HG03135 (cell line): ENCODE measurements around the gene IL21R.
"Not testable (repeated sequence)": the region's sequence is repeated elsewhere in the genome, so short reads cannot be mapped to it uniquely, and the experiment has no call there.

Source experiments
- ATAC-seq: cut with Tn5 transposase; IDR thresholded peaks from one replicate; pipeline ENCODE4 v1.9.1; 2021; ENCODE audit warnings: mild to moderate bottlenecking, moderate library complexity; ENCODE audit not compliant: unreplicated experiment

Gene IL21R

DNA sequence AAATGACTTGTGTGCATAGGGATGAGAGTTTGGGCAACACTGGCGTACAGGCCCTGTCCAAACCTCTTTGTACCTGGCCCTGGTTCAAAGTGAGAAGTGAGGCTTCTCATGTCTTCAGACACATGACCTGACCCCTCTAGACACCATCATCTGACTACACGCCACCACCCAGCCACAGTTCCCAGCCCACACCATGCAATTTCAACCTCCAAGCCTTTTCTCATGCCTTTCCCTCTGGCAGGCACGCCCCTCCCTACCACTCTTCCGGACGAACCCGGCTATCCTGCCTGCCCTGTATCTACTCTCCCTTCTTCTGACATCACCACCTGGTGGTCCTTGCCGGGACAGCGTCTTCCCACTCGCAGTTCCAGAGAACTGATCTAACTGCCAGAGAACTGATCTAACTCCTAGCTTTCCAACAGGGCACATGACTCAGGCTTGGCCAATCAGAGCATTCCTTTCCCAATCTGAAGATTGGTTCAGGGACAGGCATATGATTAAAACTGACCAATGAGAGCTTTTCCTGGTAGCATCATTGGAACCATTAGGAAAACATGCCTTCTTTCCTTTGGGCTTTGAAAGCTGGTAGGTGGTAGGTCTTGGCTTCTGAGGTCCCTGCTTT is 27.1 kb upstream of the IL21R start:
- peak; percentile 45 for ATAC-seq

DNA sequence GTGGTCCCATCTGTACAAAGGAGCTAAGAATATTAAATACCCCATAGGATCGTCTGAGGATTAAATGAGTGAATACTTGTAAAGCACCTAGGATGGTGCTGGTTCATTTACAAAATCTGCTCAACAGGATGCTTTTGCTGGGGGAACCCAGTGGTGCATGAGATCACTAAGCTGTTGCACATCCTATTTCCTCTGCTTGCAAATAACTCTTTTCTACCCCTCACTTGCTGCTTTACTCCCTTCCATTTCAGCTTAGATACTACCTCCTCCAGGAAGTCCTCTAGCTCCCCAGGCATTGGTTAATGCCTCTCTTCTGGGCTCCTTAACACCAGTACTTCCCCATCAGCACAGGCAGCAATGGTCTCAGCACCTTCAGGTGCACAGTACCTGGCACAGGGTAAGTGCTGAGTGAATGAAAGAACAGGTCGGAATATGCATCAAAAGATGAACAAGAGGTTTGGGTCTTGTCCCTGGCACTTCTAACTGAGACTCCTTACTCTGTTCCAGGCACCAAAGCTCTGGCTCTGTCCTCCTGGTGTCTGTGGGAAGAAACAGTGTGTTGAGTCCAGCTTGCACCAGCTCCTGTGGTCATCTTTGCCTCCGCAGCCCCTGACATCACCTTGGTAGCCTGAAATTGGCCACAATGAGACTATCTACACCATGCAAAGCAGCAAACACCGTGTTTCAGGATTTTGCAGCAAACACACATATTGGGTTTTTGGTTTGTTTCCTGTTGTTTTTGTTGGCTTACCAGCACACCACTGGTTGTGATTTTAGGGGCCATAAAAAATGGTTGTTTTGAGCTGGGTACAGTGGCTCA is 24.1 kb upstream of the IL21R start:
- no peak for ATAC-seq

DNA sequence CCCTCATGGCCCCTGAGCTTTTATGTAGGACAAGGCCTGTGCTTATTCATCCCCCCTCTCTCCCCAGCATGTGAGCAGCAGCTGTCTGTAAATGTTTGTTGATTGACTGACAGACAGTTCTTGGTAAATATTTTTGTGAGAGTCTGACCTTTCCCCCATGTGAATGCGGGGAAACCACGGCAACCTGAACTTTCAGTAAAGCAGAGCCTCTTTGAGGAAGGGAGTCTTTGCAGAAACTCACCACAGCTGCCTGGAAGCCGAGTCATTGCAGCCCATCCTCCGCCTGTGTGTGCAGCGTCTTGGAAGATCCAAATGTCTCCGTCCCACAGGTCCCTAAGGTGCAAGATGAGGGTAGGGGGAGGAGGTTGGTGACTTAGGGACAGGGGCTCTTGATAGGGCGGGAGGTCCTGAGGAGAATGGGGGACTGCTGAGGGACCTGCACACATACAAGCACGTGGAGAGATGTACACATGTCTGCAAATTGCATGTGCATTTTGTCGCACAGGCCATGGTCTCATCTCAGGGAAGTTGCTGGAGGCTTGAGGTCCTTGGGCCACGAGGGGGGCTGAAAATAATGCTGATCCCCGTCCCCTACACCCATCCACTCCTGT is 23.0 kb upstream of the IL21R start:
- no peak for ATAC-seq

DNA sequence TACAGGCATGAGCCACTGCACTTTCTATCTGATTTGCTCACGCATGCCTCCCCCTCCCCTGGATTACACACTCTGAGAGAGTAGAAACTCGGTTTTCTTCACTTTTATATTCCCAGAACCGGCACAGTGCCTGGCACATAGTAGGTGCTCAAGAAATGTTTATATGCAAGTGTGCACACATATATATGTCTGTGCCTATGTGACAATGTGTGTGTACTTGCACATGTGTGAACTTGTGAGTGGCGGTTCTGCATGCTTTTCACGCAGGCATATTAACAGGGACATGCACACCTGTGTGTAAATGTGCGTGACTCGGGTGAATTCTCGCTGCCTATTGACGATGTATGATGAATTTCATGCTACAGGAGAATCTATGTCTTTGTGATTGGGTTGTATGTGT is 22.1 kb upstream of the IL21R start:
- ATAC-seq, result no peak

DNA sequence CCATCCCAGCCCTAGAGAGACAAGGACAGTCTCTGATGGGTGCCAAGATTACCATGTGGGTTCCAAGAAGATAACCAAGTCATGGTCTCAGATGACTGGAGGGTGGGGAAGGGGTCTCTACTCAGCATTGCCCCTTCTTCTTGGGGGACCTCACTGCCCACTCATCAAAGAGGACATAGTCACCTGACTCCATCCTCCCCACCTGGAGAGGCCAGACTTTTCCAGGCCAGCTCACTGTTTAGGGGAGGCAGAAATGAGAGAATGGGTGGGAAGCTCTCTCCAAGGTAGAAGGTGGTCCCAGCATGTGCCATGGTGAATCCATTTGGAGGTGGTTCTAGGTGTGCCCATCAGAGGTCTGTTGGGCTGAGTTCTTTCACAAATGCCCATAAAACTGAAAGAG is 20.7 kb upstream of the IL21R start:
- ATAC-seq, result no peak

DNA sequence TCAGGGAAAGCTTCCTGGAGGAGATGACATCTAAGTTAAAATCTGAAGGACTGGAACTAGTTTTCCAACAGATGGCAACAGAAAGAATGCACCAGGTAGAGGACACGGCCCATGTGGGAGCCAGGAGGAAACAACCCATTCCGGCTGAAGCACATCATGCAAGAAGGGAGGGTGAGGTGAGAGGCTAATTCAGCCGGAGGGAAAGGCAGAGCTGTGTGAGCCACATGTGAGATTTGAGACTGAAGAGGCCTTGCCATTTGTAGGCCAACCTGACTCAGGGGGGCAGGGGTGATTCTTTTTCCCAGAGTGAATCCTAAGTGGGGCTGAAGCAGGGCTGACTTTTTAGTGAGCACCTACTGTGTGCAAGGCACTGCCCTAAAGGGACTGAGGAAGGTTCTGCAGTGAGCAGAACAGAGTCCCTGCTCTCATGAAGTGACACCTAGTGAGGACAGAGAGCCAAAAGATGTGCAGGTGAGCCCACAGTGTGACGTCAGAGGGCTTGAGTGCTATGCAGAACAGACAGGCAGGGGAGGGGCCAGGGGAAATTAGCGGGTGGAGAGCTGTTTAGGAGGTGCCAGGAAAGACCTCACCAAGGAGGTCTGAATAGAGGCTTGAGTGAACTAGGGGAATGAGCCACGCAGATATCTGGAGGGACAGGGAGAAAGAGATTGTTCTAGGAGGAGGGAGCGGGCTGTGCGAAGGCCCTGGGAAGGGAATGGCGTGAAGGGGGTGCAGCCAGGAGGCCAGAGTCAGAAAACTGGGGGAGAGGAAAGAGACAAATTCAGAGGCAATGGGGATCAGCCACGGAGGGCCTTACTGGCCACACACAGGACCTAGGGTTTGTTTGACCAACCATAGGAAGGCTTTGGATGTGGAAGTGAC is 19.8 kb upstream of the IL21R start:
- no peak for ATAC-seq

DNA sequence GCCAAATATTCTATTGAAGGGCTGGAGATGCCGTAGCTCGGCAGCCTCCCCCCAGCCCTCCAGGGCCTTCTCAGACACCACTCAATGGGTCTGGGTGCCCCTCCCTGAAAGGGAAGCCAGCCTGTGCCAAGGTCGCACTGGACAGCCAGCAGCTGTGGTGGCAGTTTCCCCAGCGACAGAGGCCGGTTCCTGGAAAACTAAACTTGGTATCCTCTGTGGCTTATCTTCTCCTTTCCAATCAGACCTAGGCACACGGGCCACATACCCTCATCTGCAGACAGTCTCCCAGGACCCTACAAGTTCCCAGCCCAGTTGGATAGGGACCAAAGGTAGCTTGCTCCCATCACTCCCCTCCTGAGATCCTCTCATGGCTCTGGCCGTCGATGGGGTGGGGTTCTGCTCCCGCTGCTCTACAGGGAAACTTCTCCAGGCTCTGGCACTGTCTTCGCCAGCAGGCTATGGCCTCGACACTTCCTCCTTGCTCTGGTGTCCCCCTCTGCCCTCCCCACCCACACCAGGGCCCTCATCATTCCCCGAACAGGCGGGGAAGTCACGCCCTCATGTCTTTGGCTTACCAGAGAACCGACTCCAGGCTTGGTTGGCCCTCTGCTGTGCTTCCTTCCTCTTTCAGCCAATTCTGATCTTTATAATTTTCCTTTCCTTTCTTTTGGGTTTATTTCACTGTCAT is 18.3 kb upstream of the IL21R start:
- no peak for ATAC-seq

DNA sequence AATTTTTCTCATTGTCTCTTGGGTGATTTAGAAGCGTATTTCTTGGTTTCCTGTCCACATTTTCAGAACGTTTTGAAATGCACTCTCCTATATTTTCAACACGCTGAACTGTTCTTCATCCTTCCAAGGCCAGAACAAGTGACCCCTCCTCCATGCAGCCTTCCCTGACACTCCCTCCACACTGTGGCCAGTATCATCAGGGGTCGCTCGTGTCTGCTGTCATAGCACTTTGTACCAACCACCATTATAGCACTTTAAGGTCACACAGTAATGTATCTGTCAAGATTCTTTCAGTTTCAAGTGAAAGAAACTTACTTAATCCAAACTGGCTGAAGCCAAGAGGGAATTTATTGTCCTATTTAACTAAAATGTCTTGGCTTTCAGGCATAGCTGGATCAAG is 17.5 kb upstream of the IL21R start:
- no peak for ATAC-seq

DNA sequence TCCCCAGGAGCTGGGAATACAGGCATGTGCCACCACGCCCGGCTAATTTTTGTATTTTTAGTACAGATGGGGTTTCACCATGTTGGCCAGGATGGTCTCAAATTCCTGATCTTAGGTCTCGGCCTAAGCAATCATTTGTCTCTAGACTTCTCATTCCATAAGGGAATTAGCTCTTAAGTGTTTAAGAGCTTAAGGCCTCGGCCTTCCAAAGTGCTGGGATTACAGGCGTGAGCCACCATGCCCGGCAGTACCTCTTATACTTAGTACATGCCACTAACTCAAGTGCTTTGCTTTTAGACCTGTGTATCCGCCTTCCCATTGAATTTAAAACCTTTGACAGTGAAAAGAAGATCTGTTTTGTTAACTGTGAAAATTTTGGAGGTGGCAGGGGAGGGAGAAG is 16.6 kb upstream of the IL21R start:
- no peak for ATAC-seq

DNA sequence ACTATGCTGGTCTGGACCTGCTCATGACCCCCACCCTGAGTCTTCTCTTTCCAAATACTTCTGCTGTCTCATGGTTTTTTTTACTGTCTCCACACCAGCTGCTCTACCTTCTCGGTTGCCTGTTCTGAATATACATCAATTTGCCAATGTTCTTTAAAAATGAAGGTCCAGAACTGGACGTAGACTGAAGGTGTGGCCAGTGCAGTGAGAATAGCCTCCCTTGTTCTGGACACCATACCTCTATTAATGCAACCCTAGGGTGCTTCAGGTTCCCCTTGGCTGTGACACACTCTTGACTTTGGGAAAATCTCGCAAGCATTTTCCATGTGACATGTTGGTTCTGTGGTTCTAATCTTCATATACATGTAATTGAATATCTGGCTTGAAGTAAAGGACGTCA is 15.3 kb upstream of the IL21R start:
- ATAC-seq, result no peak

DNA sequence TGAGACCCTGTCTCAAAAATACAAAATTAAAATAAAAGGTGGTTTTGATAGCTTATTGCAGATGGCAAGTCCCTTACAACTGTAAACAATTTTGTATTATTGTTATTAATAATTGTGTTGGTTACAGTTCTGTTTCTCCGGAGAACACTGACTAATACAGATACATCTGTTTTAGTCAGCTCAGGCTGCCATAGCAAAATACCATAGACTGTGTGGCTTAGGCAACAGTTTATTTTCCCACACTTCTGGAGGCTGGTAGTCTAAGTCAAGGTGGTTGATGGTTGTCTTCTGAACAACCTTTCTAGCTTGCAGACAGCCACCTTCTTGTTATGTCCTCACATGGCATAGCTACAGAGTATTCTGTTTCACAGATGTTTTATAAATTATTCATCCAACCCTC is 14.2 kb upstream of the IL21R start:
- ATAC-seq, result peak; percentile 65

DNA sequence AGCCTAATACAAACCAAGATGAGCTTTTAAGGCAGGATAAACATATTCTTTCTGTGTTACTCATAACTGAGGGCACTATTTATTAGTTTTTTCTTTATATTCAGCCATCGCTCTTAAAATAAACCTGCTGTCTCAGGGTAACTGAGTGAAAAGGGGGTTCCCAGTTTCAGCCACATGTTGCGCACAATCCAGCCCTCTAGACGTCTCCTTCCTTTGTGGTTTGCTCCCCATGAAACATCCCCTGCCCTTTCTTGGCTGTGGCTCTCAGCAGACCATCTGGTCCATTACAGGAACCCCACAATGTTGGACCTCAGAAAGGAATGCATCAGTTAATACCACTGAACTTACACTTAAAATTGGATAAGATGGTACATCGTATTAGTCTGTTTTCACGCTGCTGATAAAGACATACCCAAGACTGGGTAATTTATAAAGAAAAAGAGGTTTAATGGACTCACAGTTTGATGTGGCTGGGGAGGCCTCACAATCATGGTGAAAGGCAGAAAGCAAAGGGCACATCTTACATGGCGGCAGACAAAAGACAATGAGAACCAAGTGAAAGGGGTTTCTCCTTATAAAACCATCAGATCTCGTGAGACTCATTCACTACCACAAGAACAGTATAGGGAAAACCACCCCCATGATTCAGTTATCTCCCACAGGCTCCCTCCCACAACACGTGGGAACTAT is 12.6 kb upstream of the IL21R start:
- no peak for ATAC-seq

DNA sequence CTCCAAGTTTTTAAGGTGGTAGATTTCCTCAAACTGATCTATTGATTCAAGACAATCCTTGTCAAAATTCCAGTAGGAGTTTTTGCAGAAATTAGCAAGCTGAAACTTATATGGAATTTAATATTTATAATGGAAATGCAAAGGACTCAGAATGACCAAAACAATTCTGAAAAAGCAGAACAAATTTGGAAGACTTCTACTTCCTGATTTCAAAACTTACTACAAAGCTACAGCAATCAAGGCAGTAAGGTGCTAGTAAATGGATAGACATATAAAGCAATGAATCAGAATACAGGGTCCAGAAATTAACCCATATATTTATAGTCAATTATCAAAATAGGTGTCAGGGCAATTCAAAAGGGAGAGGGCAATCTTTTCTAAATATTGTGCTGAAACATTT is 11.8 kb upstream of the IL21R start:
- no peak for ATAC-seq

DNA sequence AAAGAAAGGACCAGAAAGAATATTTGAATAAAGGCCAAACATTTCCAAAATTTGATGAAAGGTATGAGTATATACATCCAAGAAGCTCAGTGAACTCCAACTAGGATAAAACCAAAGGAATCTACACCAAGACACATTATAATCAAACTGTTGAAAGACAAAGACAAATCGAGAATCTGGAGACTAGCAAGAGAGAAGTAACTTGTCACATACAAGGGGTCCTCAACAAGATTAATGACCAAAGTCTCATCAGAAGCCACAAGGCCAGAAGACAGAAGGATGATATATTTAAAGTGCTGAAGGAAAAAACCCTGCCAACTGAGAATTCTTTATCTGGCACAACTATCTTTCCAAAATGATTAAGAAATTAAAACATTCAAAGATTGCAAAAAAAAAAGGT is 9.3 kb upstream of the IL21R start:
- ATAC-seq, result no peak

DNA sequence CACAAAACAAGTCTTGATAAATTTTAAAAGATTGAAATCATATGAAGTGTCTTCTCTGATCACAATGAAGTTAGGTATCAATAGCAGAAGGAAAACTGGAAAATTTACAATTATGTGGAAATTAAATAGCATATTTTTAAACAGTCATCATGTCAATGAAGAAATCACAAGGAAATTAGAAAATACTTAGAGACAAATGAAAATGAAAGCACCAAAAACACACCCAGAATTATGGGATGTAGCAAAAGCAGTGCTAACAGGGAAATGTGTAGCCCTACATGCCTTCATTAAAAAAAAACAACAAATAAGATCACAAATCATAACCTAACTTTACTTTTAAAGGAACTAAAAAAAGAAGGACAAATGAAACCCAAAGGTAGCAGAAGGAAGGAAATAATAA is 7.5 kb upstream of the IL21R start:
- no peak for ATAC-seq

DNA sequence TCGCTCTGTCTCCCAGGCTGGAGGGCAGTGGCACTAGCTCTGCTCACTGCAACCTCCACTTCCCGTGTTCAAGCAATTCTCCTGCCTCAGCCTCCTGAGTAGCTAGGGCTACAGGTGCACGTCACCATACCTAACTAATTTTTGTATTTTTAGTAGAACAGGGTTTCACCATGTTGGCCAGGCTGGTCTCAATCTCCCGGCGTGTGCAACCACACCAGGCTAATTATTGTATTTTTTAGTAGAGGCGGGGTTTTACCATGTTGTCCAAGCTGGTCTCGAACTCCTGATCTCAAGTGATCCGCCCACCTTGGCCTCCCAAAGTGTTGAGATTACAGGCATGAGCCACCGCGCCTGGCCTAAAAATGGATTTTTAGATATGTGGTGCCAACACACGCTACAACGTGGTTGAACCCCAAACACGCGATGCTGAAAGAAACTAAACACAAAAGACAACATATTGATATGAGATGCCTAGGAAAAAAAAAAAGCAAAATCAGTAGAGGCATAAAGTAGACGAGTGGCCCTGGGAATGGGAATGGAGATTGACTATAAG is 3.6 kb upstream of the IL21R start:
- ATAC-seq, result not testable (repeated sequence)

DNA sequence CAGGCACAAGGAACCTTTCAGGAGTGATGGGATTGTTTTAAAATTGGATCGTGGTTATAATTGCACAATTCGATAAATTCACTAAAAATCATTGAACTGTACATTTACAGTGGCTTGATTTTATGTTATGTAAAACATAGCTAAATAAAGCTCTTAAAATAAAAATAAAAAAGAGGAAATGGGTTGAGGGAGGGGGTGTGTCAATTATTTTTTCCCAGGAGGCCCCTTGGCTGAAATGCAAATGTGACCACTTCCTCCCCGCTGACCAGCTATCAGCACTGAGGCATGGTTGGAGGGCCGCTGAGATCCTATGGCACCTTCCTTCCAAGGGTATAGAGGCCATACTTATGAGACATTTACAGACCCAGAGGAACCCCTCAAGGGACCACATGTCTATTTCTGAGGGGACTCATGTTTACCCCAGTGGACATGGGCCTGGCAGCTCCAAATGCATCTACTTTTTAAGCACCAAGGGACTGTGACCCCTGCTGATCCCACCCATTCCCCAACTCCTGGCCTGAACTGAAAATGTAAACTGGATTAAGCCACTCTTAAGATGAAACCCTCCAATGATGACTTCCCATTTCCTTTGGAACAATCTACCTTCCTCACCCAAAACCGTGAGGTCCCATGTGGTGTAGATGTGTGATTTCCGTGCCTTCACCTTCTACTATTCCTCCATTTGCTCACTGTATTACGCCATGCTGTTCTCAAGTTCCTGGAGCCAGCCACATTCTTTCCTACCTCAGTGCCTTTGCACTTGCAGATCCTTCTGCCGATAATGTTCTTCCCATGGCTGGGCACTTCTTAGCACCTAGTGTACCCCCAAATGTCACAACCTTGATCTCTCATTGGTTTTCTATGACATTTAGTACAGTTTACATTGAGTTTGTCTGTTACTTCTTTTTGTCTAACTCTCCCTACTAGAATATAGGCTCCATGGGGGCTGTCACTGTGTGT is 2.8 kb upstream of the IL21R start:
- ATAC-seq, result no peak

DNA sequence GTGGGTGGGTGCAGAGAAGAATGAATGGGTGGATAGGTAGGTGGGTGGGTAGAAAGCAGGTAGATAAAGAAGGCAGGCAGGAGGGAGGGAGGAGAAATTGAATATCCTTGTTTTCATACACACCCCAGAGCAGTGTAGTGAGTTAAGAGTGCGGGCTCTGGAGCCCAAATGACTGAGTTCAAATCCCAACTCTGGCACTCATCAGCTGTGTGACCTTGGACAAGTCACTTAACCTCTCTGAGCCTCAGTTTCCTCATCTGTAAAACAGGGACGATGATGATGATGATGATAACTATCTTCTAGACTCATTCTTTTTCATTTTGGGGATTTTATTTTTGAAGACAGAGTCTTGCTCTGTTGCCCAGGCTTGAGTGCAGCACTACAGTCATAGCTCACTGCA is 2.0 kb upstream of the IL21R start:
- ATAC-seq, result no peak
